Inflammatory macrophage treated with lipopolysaccharide for 4 hours (primary cell): ENCODE data around the gene CDC42BPG.

Source experiments
- DNase-seq: peaks from one replicate; pipeline ENCODE4 v3.0.0-alpha.2; 2020

The CDC42BPG gene

DNA sequence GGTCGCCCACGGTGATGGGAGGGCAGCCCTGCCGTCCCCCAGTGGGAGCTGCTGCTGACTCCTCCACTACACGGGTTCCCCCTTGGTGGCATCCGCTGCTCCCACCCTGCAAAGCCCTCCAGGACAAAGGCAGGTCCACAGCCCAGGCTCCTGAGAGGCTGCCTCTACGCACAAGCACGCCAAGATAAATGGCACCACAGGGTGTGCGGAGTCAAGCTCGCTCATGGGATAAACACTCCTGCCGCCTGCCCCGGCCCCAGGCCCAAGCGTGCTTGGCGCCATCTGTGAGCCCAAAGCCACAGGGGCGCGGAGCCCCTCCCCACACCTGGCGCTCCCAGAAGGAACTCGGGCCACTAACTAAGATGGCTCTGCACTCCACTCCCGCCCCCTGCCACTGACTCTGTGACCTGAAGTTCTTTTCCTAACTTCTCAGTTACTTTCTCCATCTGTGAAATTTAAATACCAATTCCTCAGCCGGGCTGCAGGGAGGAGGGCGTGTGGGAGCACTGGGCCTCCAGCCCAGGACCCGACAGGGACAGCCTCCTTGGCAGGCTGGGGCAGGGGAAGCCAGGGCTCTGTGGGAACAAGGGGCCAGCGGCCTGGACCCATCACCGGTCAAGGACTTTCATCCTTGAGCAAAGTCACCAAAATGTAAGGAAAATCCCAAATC is 19.1 kb upstream of the CDC42BPG start:
- no peak for DNase-seq

DNA sequence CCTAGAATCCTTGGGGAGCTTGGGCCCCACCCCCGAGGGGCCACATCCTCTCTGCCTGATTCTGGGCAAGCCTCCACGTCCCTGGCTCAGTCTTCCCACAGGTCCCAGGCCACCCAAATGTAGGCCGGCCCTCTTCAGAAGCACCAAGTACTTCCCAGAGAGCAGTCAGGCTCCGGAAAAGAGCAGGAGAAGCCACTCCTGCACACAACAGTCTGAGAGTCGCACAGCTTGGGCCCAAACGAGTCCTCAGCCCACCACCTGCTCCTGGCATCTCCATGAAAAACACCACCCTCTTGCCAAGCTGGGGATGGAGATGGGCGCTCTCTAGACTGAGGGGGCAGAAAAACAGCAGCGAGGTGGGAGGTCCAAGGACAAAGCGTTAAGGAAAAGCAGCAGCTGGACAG is 18.5 kb upstream of the CDC42BPG start:
- DNase-seq: no peak

DNA sequence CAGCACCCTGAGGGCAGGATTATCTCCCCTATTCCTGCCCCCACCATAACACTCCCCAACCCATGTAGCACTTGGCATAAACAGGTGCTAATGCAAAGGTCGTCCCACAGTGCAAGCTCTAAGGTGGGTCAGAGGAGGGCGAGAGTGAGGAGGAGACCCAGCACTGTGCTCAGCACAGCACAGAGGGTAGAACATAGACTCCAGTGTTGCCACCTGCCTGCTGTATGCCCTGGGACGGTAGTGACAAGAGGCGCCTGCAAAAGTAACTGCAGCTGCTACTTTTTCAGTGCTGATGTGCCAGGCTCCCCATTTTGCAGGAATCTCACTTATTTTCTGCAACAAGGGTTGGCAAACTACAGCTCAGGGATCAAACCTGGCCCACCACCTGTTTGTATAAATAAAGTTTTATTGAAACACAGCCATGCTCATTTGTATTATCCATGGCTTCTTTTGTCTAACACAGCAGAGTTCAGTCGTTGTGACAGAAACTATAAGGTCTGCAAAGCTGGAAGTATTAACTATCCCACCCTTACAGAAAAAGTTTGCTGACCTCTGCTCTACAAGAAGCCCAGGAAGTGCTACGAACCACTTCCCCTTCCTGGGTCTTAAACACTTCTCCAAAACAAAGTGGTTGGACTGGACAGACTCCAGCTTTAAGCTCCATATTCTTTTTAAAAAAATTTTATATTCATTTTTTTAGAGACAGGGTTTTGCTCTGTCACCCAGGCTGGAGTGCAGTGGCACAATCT is 16.9 kb upstream of the CDC42BPG start:
- DNase-seq: peak; percentile 79

DNA sequence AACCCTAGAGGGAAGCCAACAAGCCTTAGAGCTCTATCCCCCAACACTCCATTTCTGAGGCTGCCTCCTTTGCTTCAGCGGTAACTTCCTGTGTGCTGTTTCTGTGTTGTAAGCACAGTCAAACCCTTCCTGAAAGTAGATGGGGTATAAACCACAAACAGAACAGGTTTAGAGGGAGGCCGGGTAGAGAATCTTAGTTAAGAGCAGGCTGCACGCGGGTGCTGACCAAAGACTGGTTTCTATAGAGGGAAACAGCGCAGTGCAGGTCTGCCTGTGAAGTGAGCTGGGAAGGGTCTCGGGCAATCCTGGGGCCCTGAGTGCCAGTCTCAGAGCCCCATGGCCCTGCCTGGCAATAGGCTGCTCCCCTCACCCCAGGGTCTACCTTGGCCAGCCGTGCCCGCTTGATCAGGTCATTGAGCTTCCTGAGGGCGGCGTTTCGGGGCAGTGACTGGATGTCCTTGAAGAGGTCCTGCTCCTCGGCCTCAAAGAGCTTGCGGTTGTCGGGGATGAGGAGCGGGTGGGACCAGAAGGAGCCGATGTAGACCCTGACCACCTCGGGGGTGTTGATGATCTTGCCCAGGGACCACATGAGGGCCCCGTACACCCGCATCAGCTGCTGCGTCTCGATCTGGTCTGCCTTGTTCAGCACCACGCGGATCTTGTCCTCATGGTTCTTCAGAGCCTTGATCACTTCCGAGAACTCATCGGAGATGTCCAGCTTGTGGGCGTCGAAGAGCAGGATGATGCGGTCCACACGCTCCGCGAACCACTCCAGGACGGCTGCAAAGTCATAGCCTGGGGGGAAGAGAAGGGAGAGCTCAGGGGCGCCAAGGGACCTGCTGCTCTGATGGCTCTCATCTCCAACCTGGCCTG is 15.3 kb upstream of the CDC42BPG start:
- peak; percentile 49 for DNase-seq

DNA sequence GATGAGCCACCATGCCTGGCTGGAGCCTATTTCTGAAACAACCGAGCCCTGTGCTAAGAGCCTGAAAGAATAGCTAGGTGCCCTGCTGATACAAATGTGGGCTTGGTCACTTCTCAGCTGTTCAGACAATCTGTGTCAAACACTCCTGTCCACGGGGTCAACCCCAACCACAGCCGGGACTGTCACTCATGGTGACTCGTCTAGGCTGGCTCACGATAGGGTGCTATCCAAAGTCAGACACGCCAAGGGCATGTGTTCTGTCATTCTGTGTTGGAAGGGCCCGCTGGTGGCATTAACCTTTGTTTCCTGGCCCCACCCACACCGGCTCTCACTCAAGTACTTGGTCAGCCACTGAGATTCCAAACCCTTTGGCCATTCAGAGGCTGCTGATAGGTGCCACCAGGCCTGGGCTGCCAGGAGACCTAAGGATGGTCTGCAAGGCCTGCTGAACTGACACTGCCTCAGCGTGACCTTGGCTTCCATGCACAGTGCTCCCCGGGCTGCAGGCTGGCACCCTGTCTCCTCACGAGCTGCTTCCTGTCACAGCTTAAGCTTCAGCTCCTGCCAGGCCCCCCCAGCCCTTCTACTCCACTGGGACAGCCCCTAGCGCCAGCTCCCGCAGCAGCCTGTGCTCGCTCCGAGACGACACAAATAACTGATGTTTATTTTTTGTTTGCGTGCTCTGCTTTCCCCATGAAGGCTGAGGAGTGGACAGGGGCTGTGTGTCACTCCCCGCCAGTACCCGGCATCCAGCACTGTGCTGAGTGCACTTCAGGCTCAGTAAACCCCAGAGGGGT is 14.2 kb upstream of the CDC42BPG start:
- peak; percentile 78 for DNase-seq

DNA sequence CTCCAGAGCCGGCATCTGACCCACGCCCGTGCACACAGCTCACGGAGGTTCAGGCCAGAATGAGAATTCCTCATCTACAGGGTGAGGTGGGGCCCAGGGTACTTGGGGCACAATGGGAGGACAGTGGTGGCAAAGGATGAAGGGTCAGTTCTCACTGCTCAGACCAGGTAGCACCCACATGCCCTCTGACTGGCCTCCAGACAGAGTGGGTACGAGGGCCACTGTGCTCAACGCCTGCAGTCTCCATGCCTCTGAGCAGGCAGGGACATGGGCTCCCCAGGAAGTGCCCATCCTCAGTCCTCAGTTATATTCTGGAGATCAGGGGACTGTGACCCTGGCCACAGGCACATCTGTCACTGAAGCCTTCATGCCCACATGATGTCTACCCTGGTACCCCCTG is 13.0 kb upstream of the CDC42BPG start:
- no peak for DNase-seq

DNA sequence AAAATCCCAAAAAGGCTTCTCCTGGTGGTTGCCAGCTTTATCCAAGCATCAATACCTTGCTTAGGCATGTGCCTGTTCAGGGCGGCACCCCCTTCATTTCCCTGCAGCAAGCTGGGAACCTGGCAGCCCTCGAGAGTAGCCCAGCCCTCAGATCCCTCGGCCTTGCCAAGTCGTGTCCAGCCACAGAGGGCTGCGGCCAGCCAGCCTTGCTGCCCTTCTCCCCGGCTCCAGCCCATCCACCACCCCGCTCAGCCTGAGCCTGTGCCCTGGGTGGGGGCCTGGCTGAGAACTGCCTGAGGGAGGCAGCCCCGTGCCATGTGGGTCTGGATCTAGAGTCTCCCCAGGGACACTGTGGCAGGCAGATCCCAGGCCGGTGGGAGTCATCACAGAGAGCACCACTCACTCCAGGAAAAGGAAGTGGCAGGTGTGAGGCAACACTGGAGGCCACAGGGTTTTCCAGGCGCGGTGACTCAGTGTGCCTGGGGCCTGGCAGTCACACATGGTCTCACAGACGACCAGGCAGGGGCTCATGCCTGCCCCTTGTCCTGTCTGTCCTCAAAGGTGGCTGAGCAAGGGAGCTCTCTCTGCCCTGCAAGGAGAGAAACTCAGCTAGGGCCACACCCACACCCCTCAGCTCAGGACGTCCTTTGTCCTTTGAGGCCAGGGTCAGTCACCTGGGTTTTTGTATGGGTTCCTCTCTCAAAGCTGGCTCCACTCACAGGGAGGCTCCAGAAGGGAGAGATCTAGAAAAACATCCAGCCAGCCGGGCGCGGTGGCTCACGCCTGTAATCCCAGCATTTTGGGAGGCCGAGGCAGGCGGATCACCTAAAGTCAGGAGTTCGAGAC is 12.2 kb upstream of the CDC42BPG start:
- DNase-seq: peak; percentile 98

DNA sequence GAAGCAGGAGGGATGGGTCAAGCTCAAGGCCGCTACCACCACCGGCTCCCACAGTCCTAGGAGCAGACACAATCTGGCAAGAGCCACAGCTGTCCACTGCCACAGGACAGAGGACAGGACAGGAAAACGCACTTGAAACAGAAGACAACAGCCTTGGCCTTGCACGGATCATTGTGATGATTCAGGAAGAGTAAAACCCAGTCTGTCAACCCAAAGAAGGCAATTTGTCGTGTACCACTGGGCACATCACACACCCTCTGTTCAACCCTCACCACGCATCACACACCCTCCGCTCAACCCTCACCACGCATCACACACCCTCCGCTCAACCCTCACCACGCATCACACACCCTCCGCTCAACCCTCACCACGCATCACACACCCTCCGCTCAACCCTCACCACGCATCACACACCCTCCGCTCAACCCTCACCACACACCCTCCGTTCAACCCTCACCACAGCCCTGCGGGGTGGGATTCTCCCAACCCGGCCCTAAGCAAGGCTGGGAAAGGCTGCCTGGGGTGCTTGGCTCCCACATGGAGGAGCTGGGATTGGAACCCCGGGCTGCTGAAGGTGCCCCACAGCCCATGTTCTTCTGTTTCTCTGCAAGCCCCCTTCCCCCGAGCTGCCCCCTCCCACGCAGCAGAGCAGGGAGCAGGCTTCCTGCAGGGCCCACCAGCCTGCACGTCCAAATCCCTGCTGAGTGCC is 11.3 kb upstream of the CDC42BPG start:
- peak; percentile 19 for DNase-seq

DNA sequence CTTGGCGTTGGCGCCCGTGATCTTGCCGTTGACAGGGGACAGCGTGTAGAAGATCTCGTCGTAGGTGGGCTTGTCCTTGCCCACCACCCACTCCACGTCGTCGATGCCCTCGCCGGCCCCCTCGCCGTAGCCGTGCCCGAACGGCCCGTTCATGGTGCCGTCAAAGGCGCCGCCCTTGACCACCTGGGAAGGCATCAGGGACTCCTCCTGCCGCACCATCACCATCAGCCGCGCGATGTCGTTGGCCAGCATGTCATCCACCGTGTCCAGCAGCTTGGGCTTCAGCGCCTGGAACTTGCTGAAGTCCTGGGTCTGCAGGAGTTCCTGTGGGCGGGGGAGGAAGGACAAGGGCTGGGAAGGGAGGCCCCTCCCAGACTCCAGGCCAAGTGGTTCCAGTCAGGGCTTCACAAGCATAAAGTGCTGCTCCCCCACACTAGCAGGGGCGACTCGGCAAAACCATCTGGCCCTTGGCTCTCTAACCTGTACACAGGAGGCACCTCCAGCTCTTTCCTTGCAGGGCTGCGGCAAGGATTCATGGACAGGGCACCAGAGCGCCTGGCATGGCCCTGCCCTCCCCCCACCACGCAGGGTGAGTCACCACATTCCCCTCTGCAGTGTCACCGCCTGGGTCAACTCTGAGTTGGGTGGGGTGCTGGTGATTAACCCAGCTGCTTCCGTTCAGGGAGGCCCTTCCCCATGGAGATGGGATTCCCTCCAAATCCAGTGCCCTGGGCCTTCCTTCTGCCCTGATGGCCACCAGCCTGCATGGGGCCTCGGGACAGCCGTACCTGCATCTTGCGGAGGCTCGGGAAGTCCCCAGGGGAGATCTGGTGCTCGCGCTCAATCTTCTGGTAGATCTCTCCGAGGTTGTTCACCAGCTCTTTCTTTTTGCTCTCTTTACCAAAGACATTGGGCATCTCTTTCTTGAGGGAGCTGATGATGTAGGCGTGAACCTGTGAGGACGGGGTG is 10.4 kb upstream of the CDC42BPG start:
- peak; percentile 84 for DNase-seq

DNA sequence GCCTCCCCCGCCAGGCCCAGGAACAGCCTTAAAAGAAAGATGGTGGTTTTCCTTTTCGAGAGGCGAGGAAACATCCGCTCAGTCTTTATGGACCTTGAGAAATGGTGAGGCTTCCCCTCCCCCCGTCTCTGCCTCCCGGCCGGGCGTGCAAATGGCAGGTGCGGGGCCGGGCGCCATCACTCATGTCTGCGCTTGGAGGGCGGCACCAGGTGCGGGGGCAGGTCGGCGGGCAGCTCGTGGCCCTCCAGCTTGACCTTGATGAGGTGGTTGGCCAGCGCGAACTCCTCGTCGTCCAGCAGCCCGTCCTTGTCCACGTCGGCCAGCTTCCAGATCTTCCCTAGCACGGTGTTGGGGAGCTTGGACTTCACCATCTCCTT is 9.7 kb upstream of the CDC42BPG start:
- DNase-seq: no peak

DNA sequence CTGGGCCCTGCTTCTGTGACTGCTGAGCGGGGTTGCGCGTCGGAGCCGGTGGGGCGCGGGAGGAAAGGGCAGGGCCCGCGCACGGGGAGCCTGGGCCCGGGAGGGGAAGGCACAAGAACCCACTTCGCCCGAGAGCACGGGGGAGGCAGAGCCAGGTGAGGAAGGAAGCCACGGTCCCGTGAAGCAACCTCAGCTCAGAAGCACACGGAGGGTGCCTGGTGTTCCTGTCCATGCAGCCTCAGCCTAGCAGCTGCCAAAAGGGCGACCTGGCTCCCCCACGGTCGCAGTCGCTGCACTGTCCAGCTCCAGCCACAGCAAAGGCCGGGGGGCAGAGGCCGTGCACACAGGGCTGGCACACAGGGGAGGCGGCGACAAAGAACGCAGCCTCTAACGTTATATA is 9.3 kb upstream of the CDC42BPG start:
- no peak for DNase-seq

DNA sequence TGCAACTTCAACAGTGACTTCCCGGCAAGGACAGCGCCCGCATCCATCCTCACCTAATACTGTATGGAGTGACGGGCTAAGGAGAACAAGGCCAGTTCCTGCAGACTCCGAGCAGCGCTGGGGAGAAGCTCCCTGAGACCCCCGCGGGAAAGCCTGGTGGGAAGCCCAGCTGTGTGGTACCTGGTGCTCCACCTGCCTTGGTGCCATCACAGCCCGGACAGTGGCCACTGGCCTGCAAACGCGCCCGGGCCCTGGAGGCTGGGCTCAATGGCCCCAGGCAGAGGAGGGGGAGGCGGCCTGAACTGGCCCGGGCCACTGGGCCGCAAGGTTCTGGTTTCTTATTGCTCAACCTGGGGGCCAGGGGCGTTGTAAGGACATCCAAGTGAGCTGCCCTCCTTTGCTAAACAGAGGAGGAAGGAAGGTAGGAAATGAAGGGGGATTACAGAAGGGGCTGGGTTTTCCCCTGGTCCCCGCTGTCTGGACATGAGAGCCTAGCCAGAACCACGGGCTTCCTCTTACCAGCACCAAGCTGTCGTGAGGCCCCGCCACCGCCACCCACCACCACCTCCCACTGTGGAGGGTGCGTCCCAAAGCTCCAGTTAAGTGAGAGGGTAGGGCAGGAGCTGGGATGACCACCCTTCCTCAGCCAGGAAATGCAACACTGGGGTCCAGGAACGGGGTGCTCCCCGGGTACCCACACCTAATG is 8.5 kb upstream of the CDC42BPG start:
- peak; percentile 82 for DNase-seq

DNA sequence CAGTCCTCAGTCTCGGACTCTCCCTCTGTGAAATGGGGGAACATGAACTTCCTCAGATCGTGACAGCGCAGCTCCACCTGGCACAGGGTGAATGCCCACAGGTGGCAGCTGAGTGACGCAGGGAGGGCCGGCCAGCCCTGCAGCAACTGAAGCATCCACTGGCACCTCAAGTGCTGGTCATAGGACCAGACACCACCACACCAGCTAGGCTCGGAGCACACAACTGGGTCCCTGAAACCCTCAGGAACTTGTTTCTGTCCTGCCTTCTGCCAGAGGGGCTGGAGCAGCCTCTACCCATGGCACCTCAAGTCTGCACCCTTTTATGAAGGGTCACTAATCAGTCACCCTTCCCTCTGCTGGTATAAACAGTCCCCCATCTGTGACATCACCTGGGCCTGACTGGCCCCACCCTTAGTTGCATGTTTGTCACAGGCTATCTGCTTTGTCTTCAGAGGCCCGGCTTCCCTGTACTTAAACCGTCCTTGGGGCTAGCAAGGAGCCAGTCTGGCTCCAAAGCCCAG is 7.4 kb upstream of the CDC42BPG start:
- DNase-seq: peak; percentile 38

DNA sequence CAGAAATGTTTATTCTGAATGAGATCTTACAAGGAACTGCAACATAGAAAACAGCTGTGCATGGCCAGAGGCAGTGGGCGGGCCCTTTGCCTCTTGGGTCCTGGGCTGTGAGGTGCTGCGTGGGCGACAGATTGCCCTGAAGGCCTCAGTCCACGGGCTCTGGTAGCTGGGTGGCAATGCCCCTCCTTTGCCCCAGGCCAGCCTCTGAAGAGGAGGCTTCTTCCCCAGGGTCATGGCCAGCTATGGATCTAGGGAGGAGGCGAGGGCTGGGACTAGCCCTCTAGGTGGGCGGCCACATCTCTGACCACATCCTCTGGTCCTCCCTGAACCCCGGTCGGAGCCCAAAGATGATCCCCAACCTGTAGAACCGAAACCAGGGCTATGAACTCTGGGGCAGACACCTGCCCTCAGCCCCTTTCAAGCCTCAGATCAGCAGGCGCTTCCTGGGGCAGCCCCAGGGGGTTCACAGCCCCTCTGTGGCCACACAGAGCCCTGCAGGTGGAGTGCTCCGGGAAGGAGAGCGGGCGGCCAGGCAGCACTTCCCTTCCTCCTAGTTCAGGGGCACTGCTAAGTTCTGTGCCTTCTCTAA is 6.6 kb upstream of the CDC42BPG start:
- DNase-seq: peak; percentile 64

DNA sequence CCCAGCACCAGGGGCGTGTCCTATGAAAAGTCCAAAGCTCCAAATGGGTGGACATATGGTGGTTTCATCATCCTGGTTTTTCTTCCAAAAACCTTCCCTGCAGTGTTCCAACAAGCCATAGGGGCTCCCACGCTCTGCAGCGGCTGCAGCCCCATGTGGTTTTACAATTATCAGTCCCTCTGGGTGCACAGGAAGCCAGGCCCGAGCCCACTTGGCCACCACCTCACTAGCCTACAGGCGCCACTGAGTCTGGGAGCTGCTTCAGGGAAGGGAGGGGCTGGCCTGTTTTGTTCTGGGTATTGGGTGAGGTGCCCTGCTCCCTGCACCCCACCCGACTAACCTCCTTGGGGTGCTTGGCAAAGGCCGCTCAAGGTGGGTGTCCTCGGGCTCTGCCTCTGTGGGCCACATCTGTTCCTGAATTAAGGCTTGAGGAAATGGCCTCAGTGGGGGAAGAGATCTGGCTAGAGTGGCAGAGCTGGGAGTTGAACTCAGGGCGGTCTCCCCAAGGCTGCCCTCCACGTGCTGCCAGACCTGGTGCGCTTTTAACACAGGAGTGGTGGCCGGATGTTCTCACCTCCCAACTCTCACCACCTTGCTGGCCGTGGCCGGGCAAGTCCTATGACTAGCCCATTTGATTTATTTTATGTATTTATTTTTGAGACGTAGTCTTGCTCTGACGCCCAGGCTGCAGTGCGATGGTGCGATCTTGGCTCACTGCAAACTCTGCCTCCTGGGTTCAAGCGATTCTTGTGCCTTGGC is 5.3 kb upstream of the CDC42BPG start:
- peak; percentile 43 for DNase-seq

DNA sequence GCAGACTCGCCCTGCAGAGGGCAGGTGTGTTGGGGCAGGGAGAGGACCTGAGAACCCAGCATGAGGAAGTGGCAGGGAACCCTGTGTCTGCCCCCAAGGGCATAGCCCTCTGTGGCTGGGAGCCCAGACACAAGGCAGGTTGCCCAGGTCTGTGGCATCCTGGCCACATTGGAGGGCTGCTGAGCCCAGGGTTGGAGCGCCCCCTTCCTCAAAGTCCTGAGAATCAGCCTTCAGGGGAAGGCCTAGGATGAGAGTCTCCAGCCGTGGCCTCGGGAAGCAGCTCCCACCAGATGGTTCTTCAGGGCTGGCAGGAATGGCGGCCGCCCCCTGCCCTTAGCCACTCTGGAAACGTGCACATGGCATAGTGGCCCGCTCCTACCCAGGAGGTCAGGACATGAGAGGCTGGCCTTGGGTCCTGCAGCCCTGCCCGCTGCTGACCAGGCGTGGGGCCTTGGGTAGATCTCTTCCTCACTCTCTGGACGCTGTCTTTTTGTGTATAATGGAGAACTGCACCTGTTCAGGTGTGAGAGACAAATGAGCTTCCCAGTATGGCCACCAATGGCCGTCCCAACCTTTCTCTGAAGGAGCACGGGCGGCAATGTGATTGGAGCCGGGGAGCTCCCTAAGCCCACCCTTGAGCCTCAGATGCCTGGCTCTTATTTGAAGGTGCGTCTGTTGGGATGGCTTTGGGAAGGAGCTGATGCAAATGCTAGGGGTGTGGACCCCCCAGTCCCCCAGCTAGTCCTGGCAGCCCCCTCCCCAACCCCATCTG is 4.6 kb upstream of the CDC42BPG start:
- peak; percentile 26 for DNase-seq

DNA sequence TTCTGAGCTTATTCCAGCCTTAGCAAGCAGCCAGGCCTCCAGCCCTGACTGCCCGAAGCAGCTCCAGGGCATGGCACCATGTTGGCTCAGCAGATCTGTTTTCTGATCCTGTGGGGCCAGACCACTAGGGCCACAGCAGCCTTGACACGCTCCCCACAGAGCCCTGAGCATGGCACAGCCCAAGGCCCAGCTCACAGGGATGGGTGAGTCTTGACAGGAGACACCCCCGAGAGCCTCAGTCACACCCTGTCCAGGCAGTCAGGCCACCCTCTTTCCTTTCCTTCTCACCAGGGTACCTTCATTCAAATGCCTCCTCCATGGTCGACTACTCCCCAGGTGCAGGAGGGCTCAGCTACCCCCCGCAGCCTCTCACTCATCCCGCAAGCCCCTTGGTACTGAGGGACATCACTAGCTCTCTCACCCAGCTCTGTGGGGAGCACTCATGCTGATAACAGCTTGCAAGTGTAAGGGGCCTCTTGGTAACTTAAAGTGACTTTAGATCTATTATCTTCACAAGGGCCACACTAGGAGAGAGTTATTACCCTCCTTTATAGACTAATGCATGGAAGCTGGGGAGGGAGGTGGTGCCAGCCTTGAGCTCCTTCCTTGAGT is 3.9 kb upstream of the CDC42BPG start:
- DNase-seq: peak; percentile 35
